ENCODE results near the gene CFAP221.

GRCh38 chr2:119518401-119519056, 25.7 kb upstream of the CFAP221 start:
- TF ChIP-seq EZH2phosphoT487 (IDR thresholded peaks at IDR 0.05; ENCODE audit: low read length): no peak
- no peak for TF ChIP-seq CTCF (IDR thresholded peaks at IDR 0.05; ENCODE audit: low read length)
- no peak for TF ChIP-seq EZH2 (optimal IDR thresholded peaks at IDR 0.05; ENCODE audit: low read depth, low read length)
